Breast epithelium (tissue), 4 donors: ENCODE results near the gene SOX18. TPM values are rescaled to one million over a fixed set of nuclear protein-coding genes. Genes with fewer than 3 reads are reported as not detected.

Experiments
- DNase-seq, 2 donors: peaks; one replicate each; pipeline ENCODE4 v3.0.0-alpha.2; 2019; ENCODE audit warnings: low spot score in 2 of 2
- H3K27ac ChIP-seq, 2 donors: fragments of 200-600 bp; sonication (generic) in 1 of 2; one replicate each; pipeline ENCODE4 v1.5.1; 2016 to 2019; ENCODE audit warnings: mild to moderate bottlenecking in 1 of 2
- H3K27me3 ChIP-seq, 2 donors: fragments of 200-600 bp; sonication (generic) in 1 of 2; one replicate each; pipeline versions ENCODE4 v1.5.1 to v1.6.0; 2017 to 2019; ENCODE audit warnings: control low read depth in 1 of 2, mild to moderate bottlenecking in 1 of 2
- H3K36me3 ChIP-seq: fragments of 200-600 bp; one replicate; pipeline ENCODE4 v1.5.1; 2019
- H3K4me1 ChIP-seq, 2 donors: fragments of 200-600 bp; sonication (generic); one replicate each; pipeline ENCODE4 v1.5.1; 2016 to 2019; ENCODE audit warnings: control low read depth in 1 of 2
- H3K4me3 ChIP-seq, 3 donors: fragments of 200-600 bp; sonication (generic); 1 replicate in 2 of 3; 2 replicates in 1 of 3; pipeline ENCODE4 v1.5.1; 2016 to 2019; ENCODE audit warnings: mild to moderate bottlenecking in 3 of 3, moderate library complexity in 2 of 3
- H3K9me3 ChIP-seq, 2 donors: fragments of 200-600 bp; sonication (generic) in 1 of 2; one replicate each; pipeline ENCODE4 v1.5.1; 2016 to 2019; ENCODE audit warnings: control low read depth in 1 of 2
- CTCF ChIP-seq, 3 donors: fragments of 450-650 bp; IDR thresholded peaks; one replicate each; pipeline ENCODE4 v1.5.1; 2016 to 2017; ENCODE audit warnings: antibody characterized with exemption in 3 of 3, mild to moderate bottlenecking in 3 of 3, moderate library complexity in 3 of 3
- POLR2A ChIP-seq: fragments of 450-650 bp; IDR thresholded peaks from one replicate; pipeline ENCODE4 v1.6.1; 2016; ENCODE audit warnings: antibody characterized with exemption, mild to moderate bottlenecking, moderate library complexity
- POLR2AphosphoS5 ChIP-seq, 3 donors: sonication (generic); formaldehyde crosslinking; IDR thresholded peaks; one replicate each; pipeline ENCODE4 v1.6.1; 2017; ENCODE audit warnings: antibody characterized with exemption in 3 of 3
- intact Hi-C: fragments of 100-400 bp; cut with DNase I; formaldehyde crosslinking; loops from one replicate; pipeline ENCODE4 v1.15.1; 2023; ENCODE audit warnings: low total_unique reads
- total RNA-seq, 3 donors: library from RNA; depleted of rRNA; stranded (reverse); fragments of >200 nt; gene quantifications; one replicate each; pipeline ENCODE4 v1.1.0, GENCODE V29; 2016

Gene SOX18
- total RNA-seq, 3 donors from 2014 or later = 1.8 to 8.8 (median 3.2) TPM

GRCh38 chr20:64029293-64030117 lies 19.9 kb downstream of the SOX18 start:
- TF ChIP-seq POLR2AphosphoS5 (IDR thresholded peaks at IDR 0.05) = no peak
- no peak for TF ChIP-seq POLR2A
- no peak for TF ChIP-seq CTCF (IDR thresholded peaks at IDR 0.05)
- Histone ChIP-seq H3K27me3 (no peaks in the 10 kb centered on the region), H3K36me3 (peaks cover 16% of the 10 kb centered on the region), H3K4me1 (no peaks in the 10 kb centered on the region), H3K9me3 (no peaks in the 10 kb centered on the region), H3K4me3 (no peak overlapping the region), H3K27ac (no peak overlapping the region)
- intact Hi-C loops = no loop called here
- no peak for DNase-seq

GRCh38 chr20:64027981-64028685 lies 21.3 kb downstream of the SOX18 start:
- TF ChIP-seq POLR2A (no peak), CTCF (IDR thresholded peaks at IDR 0.05) (no peak), POLR2AphosphoS5 (IDR thresholded peaks at IDR 0.05) (no peak)
- no peaks in the 10 kb centered on the region for H3K27me3 ChIP-seq
- H3K4me3 ChIP-seq = no peak overlapping the region
- no peaks in the 10 kb centered on the region for H3K9me3 ChIP-seq
- intact Hi-C loops = no loop called here
- H3K27ac ChIP-seq = no peak overlapping the region
- no peak for DNase-seq
- no peaks in the 10 kb centered on the region for H3K4me1 ChIP-seq
- peaks cover 19% of the 10 kb centered on the region for H3K36me3 ChIP-seq

DNA sequence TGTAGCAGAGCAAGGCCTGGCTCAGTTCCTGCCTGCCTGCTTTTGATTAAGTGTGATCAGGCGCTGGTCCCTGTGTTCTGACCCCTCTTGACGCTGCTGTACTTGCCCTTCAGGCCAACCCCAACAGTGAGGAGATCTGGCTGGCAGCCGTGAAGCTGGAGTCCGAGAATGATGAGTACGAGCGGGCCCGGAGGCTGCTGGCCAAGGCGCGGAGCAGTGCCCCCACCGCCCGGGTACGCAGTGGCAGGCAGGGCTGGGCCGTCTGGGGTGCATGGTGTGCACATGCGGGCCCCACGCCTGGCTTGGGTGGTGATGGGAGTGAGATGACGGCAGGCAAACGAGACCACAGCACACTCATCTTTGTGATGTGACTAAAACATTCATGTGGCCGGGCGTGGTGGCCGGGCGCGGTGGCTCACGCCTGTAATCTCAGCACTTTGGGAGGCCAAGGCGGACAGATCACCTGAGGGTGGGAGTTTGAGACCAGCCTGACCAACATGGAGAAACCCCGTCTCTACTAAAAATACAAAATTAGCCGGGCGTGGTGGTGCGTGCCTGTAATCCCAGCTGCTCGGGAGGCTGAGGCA lies 23.5 kb downstream of the SOX18 start:
- H3K27ac ChIP-seq = no peak overlapping the region
- H3K9me3 ChIP-seq = no peaks in the 10 kb centered on the region
- no peak overlapping the region for H3K4me3 ChIP-seq
- H3K27me3 ChIP-seq = no peaks in the 10 kb centered on the region
- H3K36me3 ChIP-seq = peaks cover 19% of the 10 kb centered on the region
- intact Hi-C loops = no loop called here
- no peak for TF ChIP-seq CTCF (IDR thresholded peaks at IDR 0.05)
- DNase-seq = no peak
- no peaks in the 10 kb centered on the region for H3K4me1 ChIP-seq

DNA sequence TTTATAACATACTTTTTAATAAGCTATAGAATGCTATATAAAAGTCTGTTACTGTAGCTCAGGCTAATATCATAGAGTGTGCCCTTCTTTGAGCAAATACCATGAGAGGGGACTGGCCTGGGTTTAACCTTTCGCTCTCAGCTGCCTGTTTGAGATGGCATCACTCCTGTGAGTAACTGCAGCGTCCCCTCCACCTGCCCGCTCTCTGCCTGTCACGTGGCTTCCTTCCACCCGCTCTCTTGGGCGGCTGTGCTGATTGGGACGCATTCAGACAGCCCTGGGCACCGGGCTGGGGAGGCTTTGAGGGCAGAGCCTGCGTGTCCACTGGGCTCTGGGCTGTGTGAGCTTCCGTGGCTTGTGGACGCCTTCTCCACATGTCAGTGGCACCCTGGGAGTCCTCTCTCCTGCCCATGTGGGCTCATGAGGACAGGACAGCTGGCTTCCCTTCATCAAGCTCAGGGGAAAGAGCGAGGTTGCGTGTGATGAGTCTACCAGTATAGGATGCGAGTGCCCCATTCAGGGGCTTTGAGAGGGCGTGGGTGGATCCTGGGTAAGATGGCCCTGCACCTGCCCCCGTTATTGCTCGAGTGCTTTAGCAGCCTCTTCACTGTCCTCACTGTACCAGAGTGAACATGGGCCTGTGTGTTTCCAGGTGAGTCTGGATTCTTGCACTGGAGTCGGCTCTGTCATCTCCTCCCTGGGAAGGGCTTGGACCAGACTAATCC lies 24.2 kb downstream of the SOX18 start:
- H3K36me3 ChIP-seq = peaks cover 19% of the 10 kb centered on the region
- TF ChIP-seq CTCF (IDR thresholded peaks at IDR 0.05) (no peak), POLR2A (no peak), POLR2AphosphoS5 (IDR thresholded peaks at IDR 0.05) (no peak)
- no peak overlapping the region for H3K27ac ChIP-seq
- no peak overlapping the region for H3K4me3 ChIP-seq
- no peaks in the 10 kb centered on the region for H3K27me3 ChIP-seq
- no peaks in the 10 kb centered on the region for H3K4me1 ChIP-seq
- DNase-seq = no peak
- H3K9me3 ChIP-seq = no peaks in the 10 kb centered on the region
- intact Hi-C loops = no loop called here
